Measurements from ENCODE around the gene TCF7L2. TPM values are rescaled to one million over a fixed set of nuclear protein-coding genes. Genes with fewer than 3 reads are reported as not detected.

The TCF7L2 gene
- total and polyA plus RNA-seq, 12 donors: 8.7 to 24.7 (median 14.8) TPM

DNA sequence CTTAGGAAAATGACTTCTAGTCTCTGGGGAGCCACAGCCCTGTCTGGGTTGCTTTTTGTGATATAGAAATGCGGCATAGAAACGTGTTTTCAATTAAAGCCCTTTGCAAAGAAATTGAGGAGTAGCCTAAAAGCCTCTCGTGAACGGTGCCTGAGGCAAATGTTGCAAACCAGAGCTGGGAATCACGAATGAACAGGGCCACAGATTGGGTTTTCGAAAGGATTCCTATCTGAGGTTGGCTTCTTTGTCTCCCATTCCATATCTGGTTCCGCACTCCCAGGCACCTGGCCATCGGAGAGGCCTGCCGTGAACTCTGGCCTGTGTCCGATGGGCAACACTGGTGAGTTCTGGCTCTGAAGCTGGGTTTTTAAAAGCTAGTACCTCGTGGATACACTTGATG lies 221.6 kb downstream of the TCF7L2 start:
- TF ChIP-seq CTCF (IDR thresholded peaks at IDR 0.05) (no peak), POLR2A (IDR thresholded peaks at IDR 0.05) (no peak)
- H3K27me3 ChIP-seq: no peaks in the 10 kb centered on the region
- H3K27ac ChIP-seq: no peak overlapping the region
- peaks cover 0 to 4% of the 10 kb centered on the region in 2 donors for H3K4me1 ChIP-seq (replicated peaks in 1 of 2)
- no peak for DNase-seq
- no peaks in the 10 kb centered on the region for H3K9me3 ChIP-seq (replicated peaks in 1 of 3)
- H3K36me3 ChIP-seq (replicated peaks in 1 of 2): no peaks in the 10 kb centered on the region
- no peak overlapping the region for H3K4me3 ChIP-seq
- 90 to 96% (median 93%) methylated on average over 10 to 11 of the region's 11 CpGs for WGBS, 4 donors
- intact Hi-C loops (cut with DNase I): no loop called here

DNA sequence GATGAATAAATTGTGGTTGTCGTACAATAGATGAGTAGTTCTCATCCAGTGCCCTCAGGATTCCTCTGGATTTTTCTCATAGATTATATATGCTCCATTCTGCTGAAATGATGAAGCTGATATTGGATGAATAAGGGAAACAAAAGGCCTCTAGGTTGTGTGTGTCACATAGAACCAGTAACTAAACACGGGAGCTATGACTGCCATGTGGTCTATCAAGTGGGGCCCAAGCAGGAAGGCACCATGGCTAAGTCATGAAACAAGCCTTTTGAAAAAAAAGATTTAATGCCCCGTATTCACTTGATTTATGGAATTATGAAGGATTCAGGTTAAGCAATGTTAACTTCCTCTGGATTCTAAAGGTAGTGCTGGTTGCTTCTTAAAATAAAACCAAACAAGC lies 225.1 kb downstream of the TCF7L2 start:
- intact Hi-C loops (cut with DNase I): no loop called here
- no peak for DNase-seq
- TF ChIP-seq CTCF (IDR thresholded peaks at IDR 0.05) (no peak), POLR2A (IDR thresholded peaks at IDR 0.05) (no peak)
- WGBS, 4 donors: 82 to 89% (median 86%) methylated on average over 3 of the region's 3 CpGs
- no peaks in the 10 kb centered on the region for H3K4me1 ChIP-seq (replicated peaks in 1 of 2)
- no peak overlapping the region for H3K27ac ChIP-seq
- H3K27me3 ChIP-seq: no peaks in the 10 kb centered on the region
- no peaks in the 10 kb centered on the region for H3K36me3 ChIP-seq (replicated peaks in 1 of 2)
- H3K9me3 ChIP-seq (replicated peaks in 1 of 3): no peaks in the 10 kb centered on the region
- no peak overlapping the region for H3K4me3 ChIP-seq

DNA sequence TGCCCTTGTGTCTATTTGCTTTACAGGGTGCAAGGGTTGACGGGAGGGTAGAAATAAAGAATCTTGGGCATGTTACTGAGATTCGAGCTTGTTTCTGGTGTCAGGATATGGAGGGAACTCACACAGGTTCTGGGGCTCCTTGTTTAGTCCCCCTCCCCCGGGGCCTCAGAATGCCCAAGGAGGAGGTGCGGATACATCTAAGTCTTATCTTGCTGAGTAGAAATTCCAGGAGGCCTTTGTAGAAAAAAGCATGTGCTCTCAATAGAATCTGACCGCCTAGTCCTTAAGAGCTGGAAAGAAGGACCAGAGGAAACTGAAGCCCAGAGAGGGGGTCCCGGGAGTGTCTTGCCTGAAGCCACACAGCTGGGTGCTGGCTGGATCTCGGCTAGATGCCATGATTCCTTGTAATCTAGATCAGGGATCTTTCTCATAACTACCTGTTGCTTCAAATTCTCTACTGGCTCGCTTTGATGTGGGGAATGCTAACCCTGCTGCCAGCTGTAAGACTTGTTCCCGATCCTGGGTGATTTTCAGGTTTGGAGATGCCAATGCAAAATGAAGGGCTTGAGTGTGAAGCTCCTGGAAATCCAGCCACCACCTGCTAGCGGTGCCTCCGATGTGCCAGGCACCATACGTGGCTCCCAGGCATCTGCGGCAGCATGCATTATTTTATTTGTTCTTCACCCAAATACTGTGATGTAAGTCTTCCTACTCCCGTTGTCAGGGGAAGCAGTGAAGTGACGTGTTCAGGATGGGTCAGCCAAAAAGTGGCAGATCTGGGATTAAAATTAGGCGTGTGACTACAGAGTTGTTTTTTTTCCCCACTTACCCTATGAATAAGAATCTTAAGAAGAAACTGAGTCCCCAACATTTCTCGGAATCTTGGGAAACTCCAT lies 226.0 kb downstream of the TCF7L2 start:
- Histone ChIP-seq H3K4me1 (replicated peaks in 1 of 2) (no peaks in the 10 kb centered on the region), H3K27ac (no peak overlapping the region), H3K4me3 (no peak overlapping the region), H3K9me3 (replicated peaks in 1 of 3) (no peaks in the 10 kb centered on the region), H3K27me3 (no peaks in the 10 kb centered on the region), H3K36me3 (replicated peaks in 1 of 2) (no peaks in the 10 kb centered on the region)
- DNase-seq: no peak
- no peak for TF ChIP-seq POLR2A (IDR thresholded peaks at IDR 0.05)
- TF ChIP-seq CTCF (IDR thresholded peaks at IDR 0.05): no peak
- intact Hi-C loops (cut with DNase I): no loop called here
- whole genome bisulfite sequencing, 4 donors: 89 to 93% (median 92%) methylated on average over 16 to 17 of the region's 17 CpGs

- H3K4me3 ChIP-seq: no peak overlapping the region
- TF ChIP-seq CTCF (IDR thresholded peaks at IDR 0.05) (no peak), POLR2A (IDR thresholded peaks at IDR 0.05) (no peak)
- DNase-seq: no peak
- intact Hi-C loops (cut with DNase I): no loop called here
- H3K9me3 ChIP-seq (replicated peaks in 1 of 3): no peaks in the 10 kb centered on the region
- no peaks in the 10 kb centered on the region for H3K4me1 ChIP-seq (replicated peaks in 1 of 2)
- no peaks in the 10 kb centered on the region for H3K36me3 ChIP-seq (replicated peaks in 1 of 2)
- H3K27me3 ChIP-seq: no peaks in the 10 kb centered on the region
- no peak overlapping the region for H3K27ac ChIP-seq
- 77 to 90% (median 85%) methylated on average over 4 to 5 of the region's 5 CpGs for WGBS, 4 donors
Observed at GRCh38 chr10:113176652-113177155, 226.7 kb downstream of the TCF7L2 start.

All from adrenal gland (tissue), 12 donors.